Measurements from ENCODE around the gene EXOC6B.
"Not testable (repeated sequence)": the region's sequence is repeated elsewhere in the genome, so short reads cannot be mapped to it uniquely, and the experiment has no call there.

The EXOC6B gene

DNA sequence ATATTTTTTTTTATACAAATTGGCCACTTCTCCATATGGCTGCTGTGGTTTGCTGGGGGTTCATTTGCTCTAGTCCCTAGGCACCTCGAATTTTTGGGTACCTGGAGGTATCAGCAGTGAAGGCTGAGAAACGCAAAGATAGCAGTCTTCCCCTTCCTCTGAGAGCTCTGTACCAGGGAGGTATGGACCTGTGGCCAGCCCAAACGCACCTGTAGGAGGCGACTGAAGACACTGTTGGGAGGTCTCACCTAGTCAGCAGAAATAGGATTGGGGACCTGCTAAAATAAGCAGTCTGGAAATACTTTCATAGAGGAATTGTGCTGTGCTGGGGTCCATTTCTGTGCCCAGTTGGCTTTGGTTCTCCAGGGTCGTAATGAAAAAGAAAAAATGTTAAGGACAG lies 385.9 kb downstream of the EXOC6B start:
- Histone ChIP-seq H3K9ac (ENCODE audit: low read depth, low read length) (no peak overlapping the region), H3K36me3 (ENCODE audit: control insufficient read depth, insufficient read depth, low read length) (no peaks in the 10 kb centered on the region), H3K4me3 (ENCODE audit: low read depth, low read length) (no peak overlapping the region), H3K4me1 (ENCODE audit: control insufficient read depth, insufficient read depth, low read length) (no peaks in the 10 kb centered on the region), H3K27me3 (ENCODE audit: control insufficient read depth, insufficient read depth, low read length) (no peaks in the 10 kb centered on the region), H3K27ac (ENCODE audit: low read depth, low read length) (no peak overlapping the region), H3K9me3 (ENCODE audit: control insufficient read depth, insufficient read depth, low read length) (peaks cover 9% of the 10 kb centered on the region)

GRCh38 chr2:72438364-72438763 lies 387.5 kb downstream of the EXOC6B start:
- H3K9ac ChIP-seq (ENCODE audit: low read depth, low read length) = no peak overlapping the region
- H3K9me3 ChIP-seq (ENCODE audit: control insufficient read depth, insufficient read depth, low read length) = no peaks in the 10 kb centered on the region; the same call in 1 of the 2 replicates
- no peaks in the 10 kb centered on the region for H3K4me1 ChIP-seq (ENCODE audit: control insufficient read depth, insufficient read depth, low read length)
- no peak overlapping the region for H3K27ac ChIP-seq (ENCODE audit: low read depth, low read length)
- no peaks in the 10 kb centered on the region for H3K36me3 ChIP-seq (ENCODE audit: control insufficient read depth, insufficient read depth, low read length)
- H3K27me3 ChIP-seq (ENCODE audit: control insufficient read depth, insufficient read depth, low read length) = no peaks in the 10 kb centered on the region
- no peak overlapping the region for H3K4me3 ChIP-seq (ENCODE audit: low read depth, low read length)

DNA sequence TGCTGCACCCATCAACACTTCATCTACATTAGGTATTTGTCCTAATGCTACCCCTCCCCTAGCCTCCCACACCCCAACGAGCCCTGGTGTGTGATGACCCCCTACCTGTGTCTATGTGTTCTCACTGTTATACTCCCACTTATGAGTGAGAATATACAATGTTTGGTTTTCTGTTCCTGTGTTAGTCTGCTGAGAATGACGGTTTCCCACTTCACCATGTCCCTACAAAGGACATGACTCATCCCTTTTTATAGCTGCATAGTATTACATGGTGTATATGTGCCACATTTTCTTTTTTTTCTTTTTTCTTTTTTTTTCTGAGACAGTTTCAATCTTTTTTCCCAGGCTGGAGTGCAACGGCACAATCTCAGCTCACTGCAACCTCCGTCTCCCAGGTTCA lies 394.1 kb downstream of the EXOC6B start:
- Histone ChIP-seq H3K27me3 (ENCODE audit: control insufficient read depth, insufficient read depth, low read length) (no peaks in the 10 kb centered on the region), H3K4me3 (ENCODE audit: low read depth, low read length) (no peak overlapping the region), H3K36me3 (ENCODE audit: control insufficient read depth, insufficient read depth, low read length) (no peaks in the 10 kb centered on the region), H3K9me3 (ENCODE audit: control insufficient read depth, insufficient read depth, low read length) (no peaks in the 10 kb centered on the region; the same call in 1 of the 2 replicates), H3K9ac (ENCODE audit: low read depth, low read length) (no peak overlapping the region), H3K4me1 (ENCODE audit: control insufficient read depth, insufficient read depth, low read length) (no peaks in the 10 kb centered on the region), H3K27ac (ENCODE audit: low read depth, low read length) (no peak overlapping the region)

DNA sequence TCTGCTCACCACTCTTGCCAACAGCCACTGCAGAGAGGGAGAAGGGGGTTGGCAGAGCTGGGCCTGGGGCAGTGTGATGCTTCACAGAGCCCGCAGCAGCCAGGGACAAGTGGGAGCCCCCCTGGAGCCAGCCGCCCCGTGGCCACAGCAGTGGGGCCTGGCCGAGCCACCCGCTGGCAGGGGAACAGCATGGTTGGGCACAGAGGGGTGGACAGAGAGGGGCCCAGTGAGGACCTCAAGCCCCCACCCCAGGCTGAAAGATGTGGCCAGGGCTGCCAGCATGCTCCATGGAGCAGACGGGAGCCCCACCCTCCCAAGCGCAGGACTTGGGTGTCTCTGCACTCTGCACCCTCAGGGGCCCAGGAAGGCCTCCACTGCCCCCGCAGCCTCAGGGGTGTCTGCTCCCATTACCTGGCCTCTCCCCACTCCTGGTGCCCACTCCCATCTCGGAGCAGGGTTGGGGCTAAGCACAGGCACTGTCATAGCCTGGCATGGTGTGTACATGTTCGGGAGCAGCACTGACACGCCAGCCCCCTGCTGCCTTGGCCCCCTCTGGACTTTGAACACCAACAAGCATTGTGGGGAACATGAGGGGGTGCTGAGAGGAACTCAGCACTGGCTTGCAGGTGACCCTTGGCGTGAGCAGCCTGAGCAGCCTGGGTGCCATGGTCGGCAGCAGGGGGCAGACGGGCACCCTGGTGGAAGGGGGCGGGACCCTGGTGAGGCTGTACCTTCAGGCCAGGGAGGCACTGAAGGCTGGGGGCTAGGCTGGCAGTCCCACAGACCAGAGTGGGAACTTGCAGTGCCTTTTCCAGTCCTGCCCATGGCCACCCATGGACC lies 398.6 kb downstream of the EXOC6B start:
- Histone ChIP-seq H3K4me1 (ENCODE audit: control insufficient read depth, insufficient read depth, low read length) (no peaks in the 10 kb centered on the region), H3K9ac (ENCODE audit: low read depth, low read length) (no peak overlapping the region), H3K27me3 (ENCODE audit: control insufficient read depth, insufficient read depth, low read length) (no peaks in the 10 kb centered on the region), H3K9me3 (ENCODE audit: control insufficient read depth, insufficient read depth, low read length) (no peaks in the 10 kb centered on the region), H3K36me3 (ENCODE audit: control insufficient read depth, insufficient read depth, low read length) (no peaks in the 10 kb centered on the region), H3K27ac (ENCODE audit: low read depth, low read length) (no peak overlapping the region), H3K4me3 (ENCODE audit: low read depth, low read length) (no peak overlapping the region)

DNA sequence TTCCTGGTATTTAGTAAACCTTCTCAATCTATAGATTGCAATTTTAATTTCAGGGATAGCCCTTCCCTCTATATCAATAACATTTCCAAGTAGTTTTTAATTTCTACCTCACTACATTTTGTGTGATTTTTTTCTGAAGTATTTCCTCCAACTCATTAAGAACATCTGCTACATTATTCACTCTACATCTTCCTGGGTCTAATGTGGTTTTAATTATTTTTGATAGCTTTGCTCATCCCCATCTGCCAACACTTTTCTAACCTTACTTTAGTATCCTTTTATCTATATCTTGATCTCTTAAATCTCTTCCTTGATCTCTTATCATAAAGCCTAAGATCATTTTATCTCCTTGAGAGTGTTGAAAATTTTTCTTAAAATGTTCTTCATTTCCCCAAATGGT lies 399.8 kb downstream of the EXOC6B start:
- H3K4me3 ChIP-seq (ENCODE audit: low read depth, low read length) = no peak overlapping the region
- H3K4me1 ChIP-seq (ENCODE audit: control insufficient read depth, insufficient read depth, low read length) = no peaks in the 10 kb centered on the region
- H3K36me3 ChIP-seq (ENCODE audit: control insufficient read depth, insufficient read depth, low read length) = no peaks in the 10 kb centered on the region
- no peak overlapping the region for H3K9ac ChIP-seq (ENCODE audit: low read depth, low read length)
- H3K27me3 ChIP-seq (ENCODE audit: control insufficient read depth, insufficient read depth, low read length) = no peaks in the 10 kb centered on the region
- no peaks in the 10 kb centered on the region for H3K9me3 ChIP-seq (ENCODE audit: control insufficient read depth, insufficient read depth, low read length)
- no peak overlapping the region for H3K27ac ChIP-seq (ENCODE audit: low read depth, low read length)

GRCh38 chr2:72423756-72424155 lies 402.1 kb downstream of the EXOC6B start:
- Histone ChIP-seq H3K36me3 (ENCODE audit: control insufficient read depth, insufficient read depth, low read length) (no peaks in the 10 kb centered on the region), H3K9me3 (ENCODE audit: control insufficient read depth, insufficient read depth, low read length) (no peaks in the 10 kb centered on the region; the same call in 1 of the 2 replicates), H3K9ac (ENCODE audit: low read depth, low read length) (no peak overlapping the region), H3K27ac (ENCODE audit: low read depth, low read length) (no peak overlapping the region), H3K4me3 (ENCODE audit: low read depth, low read length) (no peak overlapping the region), H3K27me3 (ENCODE audit: control insufficient read depth, insufficient read depth, low read length) (no peaks in the 10 kb centered on the region), H3K4me1 (ENCODE audit: control insufficient read depth, insufficient read depth, low read length) (no peaks in the 10 kb centered on the region)

DNA sequence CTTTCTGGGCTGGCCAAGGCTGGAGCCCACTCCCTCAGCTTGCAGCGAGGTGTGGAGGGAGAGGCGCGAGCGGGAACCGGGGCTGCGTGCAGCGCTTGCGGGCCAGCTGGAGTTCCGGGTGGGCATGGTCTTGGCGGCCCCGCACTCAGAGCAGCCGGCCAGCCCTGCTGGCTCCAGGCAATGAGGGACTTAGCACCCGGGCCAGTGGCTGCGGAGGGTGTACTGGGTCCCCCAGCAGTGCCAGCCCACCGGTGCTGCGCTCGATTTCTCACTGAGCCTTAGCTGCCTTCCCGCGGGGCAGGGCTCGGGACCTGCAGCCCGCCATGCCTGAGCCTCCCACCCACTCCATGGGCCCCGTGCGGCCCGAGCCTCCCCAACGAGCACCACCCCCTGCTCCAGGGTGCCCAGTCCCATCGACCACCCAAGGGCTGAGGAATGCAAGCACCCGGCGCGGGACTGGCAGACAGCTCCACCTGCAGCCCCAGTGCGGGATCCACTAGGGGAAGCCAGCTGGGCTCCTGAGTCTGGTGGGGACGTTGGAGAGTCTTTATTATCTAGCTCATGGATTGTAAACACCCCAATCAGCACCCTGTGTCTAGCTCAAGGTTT lies 404.0 kb downstream of the EXOC6B start:
- not testable (repeated sequence) for H3K9ac ChIP-seq (ENCODE audit: low read depth, low read length); H3K27me3 ChIP-seq (ENCODE audit: control insufficient read depth, insufficient read depth, low read length); H3K36me3 ChIP-seq (ENCODE audit: control insufficient read depth, insufficient read depth, low read length); H3K27ac ChIP-seq (ENCODE audit: low read depth, low read length); H3K9me3 ChIP-seq (ENCODE audit: control insufficient read depth, insufficient read depth, low read length); H3K4me3 ChIP-seq (ENCODE audit: low read depth, low read length); H3K4me1 ChIP-seq (ENCODE audit: control insufficient read depth, insufficient read depth, low read length)

DNA sequence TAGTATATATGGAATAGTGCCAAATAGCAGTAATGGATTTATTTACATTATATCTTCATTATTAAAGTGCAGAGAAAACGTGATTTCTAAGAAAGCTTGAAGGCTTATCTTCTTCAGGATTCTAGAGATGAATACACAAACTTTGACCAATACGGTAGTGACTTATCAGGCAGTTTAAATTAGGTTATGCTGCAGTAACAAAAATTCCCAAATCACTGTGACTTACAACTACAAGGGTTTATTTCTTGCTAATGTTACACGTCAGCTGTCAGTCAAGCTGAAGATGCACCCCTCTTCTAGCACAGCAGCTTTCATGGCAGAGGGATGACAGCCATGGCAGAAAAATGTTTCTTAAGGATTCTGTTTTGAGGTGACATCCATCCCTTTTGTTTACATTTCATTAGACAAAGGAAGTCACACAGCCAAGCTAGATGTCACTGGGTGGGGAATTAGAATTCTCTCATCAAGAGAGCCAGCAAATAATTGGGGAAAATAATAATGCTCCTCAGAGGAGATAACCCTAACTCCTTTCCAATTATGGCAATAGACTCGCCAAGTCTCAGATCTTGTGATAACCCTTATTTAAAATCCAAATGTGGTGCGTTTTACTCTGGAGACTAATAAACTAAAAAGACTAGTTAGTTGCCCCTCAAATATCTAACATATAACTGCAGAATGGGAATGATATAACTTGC lies 409.9 kb downstream of the EXOC6B start:
- no peak overlapping the region for H3K27ac ChIP-seq (ENCODE audit: low read depth, low read length)
- no peaks in the 10 kb centered on the region for H3K36me3 ChIP-seq (ENCODE audit: control insufficient read depth, insufficient read depth, low read length)
- no peaks in the 10 kb centered on the region for H3K27me3 ChIP-seq (ENCODE audit: control insufficient read depth, insufficient read depth, low read length)
- H3K4me1 ChIP-seq (ENCODE audit: control insufficient read depth, insufficient read depth, low read length) = no peaks in the 10 kb centered on the region
- H3K4me3 ChIP-seq (ENCODE audit: low read depth, low read length) = no peak overlapping the region
- no peaks in the 10 kb centered on the region; the same call in 1 of the 2 replicates for H3K9me3 ChIP-seq (ENCODE audit: control insufficient read depth, insufficient read depth, low read length)
- no peak overlapping the region for H3K9ac ChIP-seq (ENCODE audit: low read depth, low read length)

DNA sequence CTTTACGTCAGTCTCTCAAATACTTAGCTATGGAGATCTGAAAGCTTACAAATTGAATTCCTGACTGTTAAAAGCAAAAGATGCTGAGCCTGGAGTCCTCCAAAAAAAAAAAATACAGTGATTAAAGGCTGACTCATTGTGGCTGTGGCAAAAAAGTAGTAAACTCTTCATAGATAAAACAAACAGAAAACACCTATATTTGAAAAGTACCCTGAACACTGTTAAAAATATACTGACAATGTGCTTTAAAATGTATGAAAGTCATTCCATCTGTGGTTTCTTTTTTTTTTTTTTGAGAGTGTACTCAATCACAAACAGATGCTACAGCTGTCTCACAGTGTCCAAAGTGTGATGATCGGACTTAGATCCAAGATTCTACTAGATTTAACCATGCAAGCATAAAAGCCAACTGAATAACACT lies 410.6 kb downstream of the EXOC6B start:
- no peaks in the 10 kb centered on the region for H3K27me3 ChIP-seq (ENCODE audit: control insufficient read depth, insufficient read depth, low read length)
- no peak overlapping the region for H3K4me3 ChIP-seq (ENCODE audit: low read depth, low read length)
- no peaks in the 10 kb centered on the region for H3K36me3 ChIP-seq (ENCODE audit: control insufficient read depth, insufficient read depth, low read length)
- H3K9me3 ChIP-seq (ENCODE audit: control insufficient read depth, insufficient read depth, low read length) = no peaks in the 10 kb centered on the region
- no peak overlapping the region for H3K27ac ChIP-seq (ENCODE audit: low read depth, low read length)
- H3K4me1 ChIP-seq (ENCODE audit: control insufficient read depth, insufficient read depth, low read length) = no peaks in the 10 kb centered on the region
- H3K9ac ChIP-seq (ENCODE audit: low read depth, low read length) = no peak overlapping the region

DNA sequence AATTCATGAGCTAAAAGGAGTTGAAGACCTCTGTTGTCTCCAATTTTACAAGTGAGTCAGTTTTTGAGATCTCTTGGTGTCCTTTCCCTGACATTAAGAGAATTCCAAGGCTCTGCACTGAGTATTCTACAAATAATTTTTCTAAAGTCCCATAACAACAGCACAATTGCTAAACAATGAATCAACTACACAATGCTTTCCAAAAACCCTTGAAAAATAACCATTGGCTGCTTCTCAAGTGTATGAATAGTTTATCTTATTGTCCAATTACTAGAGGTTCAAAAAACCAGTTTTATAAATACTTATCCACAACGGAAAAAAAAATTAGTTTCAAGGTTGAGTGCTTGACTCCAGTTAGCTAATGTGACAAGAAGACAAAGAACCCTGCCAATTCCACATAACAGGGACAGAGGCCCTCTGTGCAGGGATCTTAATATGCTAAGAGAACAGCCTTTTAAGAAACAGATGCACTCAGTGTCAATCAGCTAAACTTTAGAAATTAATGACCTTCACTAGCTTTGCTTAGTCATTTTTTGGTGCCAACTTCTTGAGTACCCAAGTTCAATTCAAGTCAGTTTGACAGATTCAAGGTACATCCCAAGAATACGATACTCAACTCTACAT lies 411.6 kb downstream of the EXOC6B start:
- Histone ChIP-seq H3K27ac (ENCODE audit: low read depth, low read length) (no peak overlapping the region), H3K27me3 (ENCODE audit: control insufficient read depth, insufficient read depth, low read length) (no peaks in the 10 kb centered on the region), H3K36me3 (ENCODE audit: control insufficient read depth, insufficient read depth, low read length) (no peaks in the 10 kb centered on the region)

More for the DNA sequence above, 411.6 kb downstream of the EXOC6B start:
- no peaks in the 10 kb centered on the region for H3K4me1 ChIP-seq (ENCODE audit: control insufficient read depth, insufficient read depth, low read length)
- H3K9me3 ChIP-seq (ENCODE audit: control insufficient read depth, insufficient read depth, low read length) = no peaks in the 10 kb centered on the region
- no peak overlapping the region for H3K4me3 ChIP-seq (ENCODE audit: low read depth, low read length)
- H3K9ac ChIP-seq (ENCODE audit: low read depth, low read length) = no peak overlapping the region

All from HUES48 (cell line).